ENCODE data around the gene CPLANE2. TPM values are rescaled to one million over a fixed set of nuclear protein-coding genes. Genes with fewer than 3 reads are reported as not detected.

CPLANE2 gene
- total RNA-seq, 1 experiment from 2014 or later: 6.3 TPM

DNA sequence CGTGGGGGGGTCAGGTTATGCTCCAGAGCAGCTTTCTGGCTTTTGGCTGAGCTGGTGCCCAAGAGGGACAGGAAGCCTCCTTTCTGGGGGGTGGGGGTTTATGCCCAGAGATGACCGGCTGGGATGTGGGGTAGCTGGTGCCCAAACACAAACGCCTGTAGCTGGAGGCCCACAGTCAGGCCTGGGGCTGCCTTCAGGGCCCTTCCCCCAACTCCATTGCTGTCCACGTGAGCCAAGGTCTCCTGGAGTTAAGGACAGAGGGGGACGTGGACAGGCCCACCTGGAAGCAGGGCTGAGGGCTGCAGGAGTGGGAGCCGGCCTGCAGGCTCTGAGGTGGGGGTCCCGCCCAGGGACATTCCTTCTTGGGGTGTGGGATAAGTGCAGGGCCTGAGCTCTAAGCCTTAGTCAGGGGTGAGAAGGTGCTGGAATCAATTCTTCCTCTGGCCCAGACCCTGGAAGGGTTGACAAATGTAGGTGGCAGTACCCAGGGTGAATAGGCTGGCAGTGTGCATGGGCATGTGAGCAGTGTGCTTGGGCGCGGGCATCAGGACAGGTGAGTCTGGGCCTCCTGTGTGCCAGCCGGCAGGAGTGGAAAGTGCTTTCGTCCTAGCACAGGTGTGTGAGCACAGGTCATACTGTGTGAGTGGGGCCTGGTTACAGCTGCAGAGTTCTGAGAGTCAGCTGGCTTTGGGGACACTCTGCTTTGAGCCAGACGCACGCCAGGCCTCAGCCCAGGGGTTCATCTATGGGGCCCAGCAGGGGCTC, 6.8 kb downstream of the CPLANE2 start:
- Histone ChIP-seq H3K27me3 (ENCODE audit: insufficient read depth, low read length) (peaks cover 19% of the 10 kb centered on the region; the same call in 1 of the 2 replicates), H3K18ac (ENCODE audit: insufficient read length, low read depth, low read length) (no peak overlapping the region), H4K8ac (replicated peaks; ENCODE audit: insufficient read length, low read depth, low read length) (no peak overlapping the region), H3T11ph (ENCODE audit: low read length) (no peak overlapping the region), H3K9me3 (ENCODE audit: control insufficient read depth, low read depth, low read length) (no peaks in the 10 kb centered on the region), H4K5ac (ENCODE audit: insufficient read length, low read depth, low read length) (no peak overlapping the region), H2AFZ (ENCODE audit: low read length) (no peak overlapping the region), H3K4me2 (ENCODE audit: insufficient read depth, insufficient read length, low read length) (no peak overlapping the region), H3K56ac (ENCODE audit: insufficient read length, low read depth, low read length) (no peak overlapping the region), H2BK15ac (ENCODE audit: low read depth, low read length) (no peak overlapping the region), H3K14ac (ENCODE audit: insufficient read depth, low read length) (no peak overlapping the region), H3K4me1 (ENCODE audit: insufficient read depth, low read length) (no peaks in the 10 kb centered on the region), H2BK120ac (ENCODE audit: low read depth, low read length, poor library complexity, severe bottlenecking) (no peak overlapping the region), H4K91ac (ENCODE audit: insufficient read length, low read depth, low read length) (no peak overlapping the region), H3K23me2 (ENCODE audit: insufficient read length, low read depth, low read length, poor library complexity, severe bottlenecking) (peaks cover 9% of the 10 kb centered on the region), H2BK20ac (ENCODE audit: low read depth, low read length, poor library complexity, severe bottlenecking) (no peak overlapping the region), H2BK12ac (ENCODE audit: insufficient read length, low read depth, low read length) (no peak overlapping the region), H4K20me1 (ENCODE audit: control insufficient read depth, insufficient read depth, insufficient read length) (peaks cover 4% of the 10 kb centered on the region), H2AK5ac (ENCODE audit: insufficient read length, low read length) (no peak overlapping the region), H2BK5ac (ENCODE audit: insufficient read length, low read length) (no peak overlapping the region), H3K4ac (ENCODE audit: low read depth, low read length) (no peak overlapping the region), H3K79me2 (ENCODE audit: insufficient read depth, low read length) (no peaks in the 10 kb centered on the region), H3K79me1 (ENCODE audit: insufficient read depth, low read depth, low read length, poor library complexity, severe bottlenecking) (no peaks in the 10 kb centered on the region), H3K9ac (ENCODE audit: extremely low read depth, insufficient read length, low read length) (no peak overlapping the region), H3K27ac (ENCODE audit: insufficient read length, low read depth, low read length) (no peak overlapping the region), H3K23ac (ENCODE audit: insufficient read length, low read depth, low read length) (no peak overlapping the region)
- H3K27ac Mint-ChIP-seq: no peak overlapping the region
- WGBS (ENCODE audit: extremely low coverage, insufficient read length, low lambda C conversion rate): no CpG with 5 or more reads among the region's 13 CpGs
- H3K4me3 Mint-ChIP-seq: no peak overlapping the region
- H3K36me3 Mint-ChIP-seq (ENCODE audit: insufficient read depth in 1 of 3, low read depth in 3 of 3): no peaks in the 10 kb centered on the region; a peak in 1 of 7 replicates
- H3K9me3 Mint-ChIP-seq: no peaks in the 10 kb centered on the region; a peak in 2 of 5 replicates
- peaks cover 20 to 23% of the 10 kb centered on the region in 2 experiments for H3K4me1 Mint-ChIP-seq
- peaks cover 51% of the 10 kb centered on the region for H3K27me3 Mint-ChIP-seq (ENCODE audit: low read depth)
- no peak for DNase-seq
- TF ChIP-seq, protein P1, sequence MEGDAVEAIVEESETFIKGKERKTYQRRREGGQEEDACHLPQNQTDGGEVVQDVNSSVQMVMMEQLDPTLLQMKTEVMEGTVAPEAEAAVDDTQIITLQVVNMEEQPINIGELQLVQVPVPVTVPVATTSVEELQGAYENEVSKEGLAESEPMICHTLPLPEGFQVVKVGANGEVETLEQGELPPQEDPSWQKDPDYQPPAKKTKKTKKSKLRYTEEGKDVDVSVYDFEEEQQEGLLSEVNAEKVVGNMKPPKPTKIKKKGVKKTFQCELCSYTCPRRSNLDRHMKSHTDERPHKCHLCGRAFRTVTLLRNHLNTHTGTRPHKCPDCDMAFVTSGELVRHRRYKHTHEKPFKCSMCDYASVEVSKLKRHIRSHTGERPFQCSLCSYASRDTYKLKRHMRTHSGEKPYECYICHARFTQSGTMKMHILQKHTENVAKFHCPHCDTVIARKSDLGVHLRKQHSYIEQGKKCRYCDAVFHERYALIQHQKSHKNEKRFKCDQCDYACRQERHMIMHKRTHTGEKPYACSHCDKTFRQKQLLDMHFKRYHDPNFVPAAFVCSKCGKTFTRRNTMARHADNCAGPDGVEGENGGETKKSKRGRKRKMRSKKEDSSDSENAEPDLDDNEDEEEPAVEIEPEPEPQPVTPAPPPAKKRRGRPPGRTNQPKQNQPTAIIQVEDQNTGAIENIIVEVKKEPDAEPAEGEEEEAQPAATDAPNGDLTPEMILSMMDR (conservative IDR thresholded peaks at IDR 0.05): no peak

All from H9 (cell line).